Measurements from ENCODE around the gene MYCBP2.
"Not testable (repeated sequence)": the region's sequence is repeated elsewhere in the genome, so short reads cannot be mapped to it uniquely, and the experiment has no call there.

The MYCBP2 gene

GRCh38 chr13:77198995-77199394 is 127.9 kb downstream of the MYCBP2 start:
- not testable (repeated sequence) for DNase-seq

DNA sequence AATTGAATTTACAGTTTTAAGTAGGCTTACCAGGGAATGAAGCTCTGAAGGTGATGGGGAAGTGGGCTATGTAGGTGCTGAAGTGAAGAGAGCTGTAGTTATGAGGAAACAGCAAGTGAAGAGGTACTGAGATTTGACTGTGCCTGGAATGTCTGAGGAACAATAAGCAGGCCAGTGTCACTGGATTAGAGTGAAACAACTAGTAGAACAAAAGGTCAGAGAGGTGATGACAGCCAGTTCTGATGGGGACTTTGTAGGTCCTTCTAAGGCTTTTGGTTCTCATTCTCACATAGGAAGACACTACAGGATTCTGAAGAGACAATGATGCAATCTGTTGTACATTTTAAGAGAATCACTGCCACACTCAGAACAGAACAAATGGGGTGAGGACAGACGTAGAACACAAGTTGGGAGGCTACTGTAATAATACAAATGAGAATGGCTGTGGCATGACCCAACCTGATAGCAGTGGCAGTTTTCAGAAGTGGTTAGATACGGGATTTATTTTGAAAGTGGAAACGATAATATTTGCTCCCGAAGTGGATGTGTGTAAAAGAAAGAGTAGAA is 130.8 kb downstream of the MYCBP2 start:
- no peak for DNase-seq

DNA sequence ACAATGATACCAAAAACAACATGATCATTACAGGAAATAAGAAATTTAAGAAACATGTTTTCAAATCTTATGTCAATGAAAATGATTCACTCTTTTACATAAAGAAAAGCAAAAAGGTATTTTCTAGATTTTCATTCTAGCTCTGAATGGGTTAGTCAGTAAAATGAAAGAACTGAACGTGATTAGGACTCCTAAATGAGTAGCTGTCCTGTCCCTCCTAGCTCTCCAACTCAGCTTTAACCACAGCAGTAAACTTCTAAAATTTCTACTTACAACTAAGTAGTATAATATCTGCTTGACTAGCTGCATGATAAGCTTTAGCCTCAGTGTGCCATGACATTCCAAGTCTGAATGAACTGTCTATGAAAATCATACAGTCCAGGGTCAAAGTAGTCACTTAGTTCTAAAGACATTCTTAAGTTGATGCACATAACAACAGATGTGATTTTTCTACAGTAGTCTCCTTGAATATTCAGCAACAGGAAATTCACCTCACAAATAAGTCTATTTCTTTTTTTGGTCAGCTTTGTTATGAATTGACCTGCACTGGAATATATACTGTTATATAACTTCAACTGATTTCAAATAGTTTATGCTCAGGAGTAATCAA is 136.4 kb downstream of the MYCBP2 start:
- no peak for DNase-seq

- no peak for DNase-seq
Measured at GRCh38 chr13:77185721-77186120, 141.2 kb downstream of the MYCBP2 start.

DNA sequence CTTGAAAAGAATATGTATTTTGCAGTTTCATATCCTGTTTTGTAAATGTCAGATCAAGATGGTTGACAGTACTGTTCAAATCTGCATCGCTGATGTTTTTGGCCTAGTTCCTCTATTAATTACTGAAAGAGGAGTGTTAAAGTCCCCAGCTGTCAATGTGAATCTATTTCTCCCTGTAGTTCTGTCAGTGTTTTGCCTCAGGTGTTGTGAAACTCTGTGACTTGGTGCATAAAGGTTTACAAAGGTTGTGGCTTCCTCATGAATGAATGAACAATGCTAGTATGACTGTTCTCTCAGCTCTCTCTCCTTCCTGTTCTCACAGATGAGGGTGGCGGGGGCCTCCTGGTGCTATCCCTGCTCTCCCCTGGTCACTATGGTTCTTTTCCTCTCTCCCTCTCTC is 142.4 kb downstream of the MYCBP2 start:
- DNase-seq: no peak

DNA sequence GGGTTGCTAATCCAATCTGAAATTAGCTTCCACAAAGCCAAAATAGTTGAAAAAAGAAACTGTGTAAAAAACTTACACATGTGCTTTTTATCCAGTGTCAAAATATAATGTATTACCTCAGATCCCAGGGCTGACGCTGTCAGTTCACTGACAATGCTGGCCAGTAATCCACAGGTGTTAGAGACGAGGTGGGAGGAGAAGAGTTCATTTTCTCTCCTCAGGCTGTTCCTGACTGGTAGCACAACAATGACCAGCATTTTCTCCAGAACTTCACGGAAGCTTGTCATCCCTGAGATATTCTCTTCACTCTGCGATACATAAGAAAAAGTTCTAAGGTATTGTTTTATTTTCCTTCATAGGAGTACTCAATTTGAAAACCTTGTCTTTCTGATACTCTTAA is 146.9 kb downstream of the MYCBP2 start:
- no peak for DNase-seq

GRCh38 chr13:77177646-77178045 is 149.2 kb downstream of the MYCBP2 start:
- no peak for DNase-seq

GRCh38 chr13:77176350-77176749 is 150.5 kb downstream of the MYCBP2 start:
- DNase-seq: no peak

DNA sequence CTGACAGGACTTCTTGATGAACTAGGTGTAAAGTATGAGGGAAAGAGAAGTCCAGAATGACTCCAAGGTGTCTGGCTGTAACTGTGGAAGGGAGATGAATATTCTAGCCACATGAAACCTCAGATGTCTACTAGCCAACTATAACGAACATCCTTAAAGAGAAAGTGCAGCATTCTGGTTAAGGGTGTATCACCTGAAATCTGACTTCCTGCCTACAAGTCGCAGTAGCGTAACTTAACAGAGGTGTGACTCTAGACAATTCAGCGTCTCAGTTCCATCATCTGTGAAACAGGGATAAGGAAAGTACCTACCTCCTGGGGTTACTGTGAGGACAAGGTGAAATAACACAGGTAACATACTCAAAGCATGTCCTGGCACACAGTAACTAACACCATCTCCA is 154.2 kb downstream of the MYCBP2 start:
- no peak for DNase-seq

DNA sequence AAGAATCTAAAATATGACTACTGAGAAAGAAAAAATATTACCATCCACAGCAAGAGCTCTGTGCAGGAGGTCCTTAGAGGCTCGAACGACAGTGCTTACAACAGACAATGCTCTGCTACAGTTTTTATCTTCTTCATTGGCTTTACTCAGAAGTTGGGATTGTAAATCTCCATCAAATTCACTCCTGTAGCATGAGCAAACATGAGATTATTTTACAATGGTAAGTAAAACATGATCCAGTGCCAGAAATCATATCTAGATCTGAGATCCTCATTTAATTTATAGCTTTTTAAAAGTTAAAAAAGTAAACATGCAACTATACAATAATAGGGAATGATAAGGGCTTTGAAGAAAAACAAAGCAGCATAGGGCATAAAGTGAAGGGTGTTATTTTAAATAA is 155.4 kb downstream of the MYCBP2 start:
- DNase-seq: no peak

DNA sequence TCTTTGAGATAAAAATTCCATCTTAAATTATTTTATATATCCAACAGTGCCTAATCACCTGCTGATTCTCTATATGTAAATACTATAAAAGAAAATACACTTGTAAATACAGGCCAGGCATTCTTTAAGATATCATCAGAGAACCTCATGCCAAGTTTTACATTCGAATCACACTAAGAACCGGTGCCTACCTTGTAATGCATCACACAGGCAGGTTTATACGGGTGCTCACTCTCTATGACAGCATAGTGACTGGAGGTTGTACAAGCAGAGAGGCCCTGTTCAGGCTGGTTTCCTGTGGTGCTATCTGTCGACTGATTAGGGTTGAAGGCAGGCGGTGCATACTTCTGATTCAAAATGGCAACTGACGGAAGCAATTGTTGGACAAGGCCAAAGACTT is 158.7 kb downstream of the MYCBP2 start:
- no peak for DNase-seq

DNA sequence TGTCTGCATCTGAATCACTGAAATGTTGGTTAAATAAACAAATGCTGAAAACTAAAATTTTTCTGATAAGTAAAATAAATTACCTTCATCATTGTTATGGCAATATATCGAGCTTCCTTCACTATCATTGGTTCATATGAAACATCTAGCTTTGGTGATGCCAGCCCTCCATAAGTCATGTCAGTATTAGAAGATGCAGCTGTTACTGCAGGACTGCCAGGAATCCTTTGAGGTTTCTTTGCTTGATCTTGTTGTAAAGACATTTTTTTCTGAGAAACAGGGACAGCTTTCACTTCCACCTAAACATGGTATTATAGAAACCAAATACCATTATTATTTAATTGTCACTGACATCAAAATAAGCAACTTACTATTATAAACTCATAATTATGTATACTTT is 176.2 kb downstream of the MYCBP2 start:
- no peak for DNase-seq

DNA sequence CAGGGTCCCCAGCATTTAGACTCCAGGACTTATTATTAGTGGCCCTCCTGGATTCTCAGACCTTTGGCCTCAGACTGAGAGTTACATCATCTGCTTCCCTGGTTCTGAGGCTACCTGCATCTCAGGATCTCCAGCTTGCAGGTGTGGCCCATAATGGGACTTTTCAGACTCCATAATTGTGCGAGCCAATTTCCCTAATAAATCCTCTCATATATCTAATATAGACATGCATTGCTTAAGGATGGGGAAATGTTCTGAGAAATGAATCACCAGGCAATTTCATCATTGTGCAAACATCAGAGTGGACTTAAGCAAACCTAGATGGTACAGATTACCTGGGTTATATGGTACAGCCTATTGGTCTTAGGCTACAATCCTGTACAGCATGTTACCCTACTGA is 183.5 kb downstream of the MYCBP2 start:
- no peak for DNase-seq

DNA sequence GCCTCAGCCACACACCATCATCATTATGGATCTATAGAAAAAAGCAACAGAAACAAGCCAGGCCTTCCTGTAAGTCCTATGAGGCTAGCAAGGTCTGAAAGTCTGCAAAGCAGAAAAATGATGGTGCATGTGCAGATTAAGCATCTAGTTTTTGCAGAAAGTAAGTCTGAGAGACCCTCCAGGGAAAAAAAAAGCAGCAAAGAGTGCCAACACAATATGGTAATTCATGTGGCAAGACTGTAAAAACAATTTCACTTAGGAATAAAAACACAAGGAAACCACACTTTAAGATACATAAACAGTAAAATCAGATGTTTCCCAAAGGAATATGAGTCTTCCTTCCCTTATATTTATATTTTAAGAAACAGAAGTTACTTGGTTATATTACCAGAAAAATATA is 187.6 kb downstream of the MYCBP2 start:
- no peak for DNase-seq

DNA sequence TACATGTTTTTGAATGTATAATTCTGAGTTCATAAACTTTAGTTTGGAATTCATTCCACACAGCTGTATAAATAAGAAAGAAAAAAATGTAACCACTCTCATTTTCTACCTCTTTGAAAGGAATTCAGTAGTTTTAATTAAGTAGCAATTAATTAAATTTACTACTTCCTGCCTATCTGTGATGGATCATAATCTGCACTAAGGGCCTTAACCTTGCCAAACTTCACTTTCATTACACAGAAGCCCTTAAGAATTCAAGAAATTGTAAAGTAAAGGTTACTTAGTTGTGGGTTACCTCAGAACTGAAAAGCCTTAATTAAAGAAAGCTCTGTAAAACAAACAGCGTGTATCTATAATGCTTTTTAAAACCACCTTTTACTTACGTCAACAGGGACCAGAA is 188.1 kb downstream of the MYCBP2 start:
- DNase-seq: no peak

- no peak for DNase-seq
Measured at GRCh38 chr13:77136902-77137420, 189.9 kb downstream of the MYCBP2 start.

DNA sequence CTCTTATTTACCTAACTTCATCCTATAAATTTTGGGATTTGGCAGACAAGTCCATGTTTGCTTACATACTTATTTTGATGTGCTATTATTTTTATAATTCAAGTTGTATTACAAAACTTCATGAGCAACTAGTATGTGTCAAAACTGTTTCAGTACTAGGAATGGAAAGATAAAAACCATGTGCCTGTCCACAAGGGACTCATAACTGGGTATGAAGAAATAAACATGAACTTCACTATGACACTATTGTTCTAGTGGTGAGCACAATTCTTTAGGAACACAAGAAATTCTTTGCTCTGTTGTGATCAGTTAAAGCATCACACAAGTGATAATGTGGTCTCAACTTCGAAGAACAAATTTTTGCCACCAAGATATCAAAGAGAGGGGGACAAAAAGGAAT is 202.5 kb downstream of the MYCBP2 start:
- DNase-seq: no peak

- DNase-seq: no peak
Measured at GRCh38 chr13:77118134-77118533, 208.8 kb downstream of the MYCBP2 start.

DNA sequence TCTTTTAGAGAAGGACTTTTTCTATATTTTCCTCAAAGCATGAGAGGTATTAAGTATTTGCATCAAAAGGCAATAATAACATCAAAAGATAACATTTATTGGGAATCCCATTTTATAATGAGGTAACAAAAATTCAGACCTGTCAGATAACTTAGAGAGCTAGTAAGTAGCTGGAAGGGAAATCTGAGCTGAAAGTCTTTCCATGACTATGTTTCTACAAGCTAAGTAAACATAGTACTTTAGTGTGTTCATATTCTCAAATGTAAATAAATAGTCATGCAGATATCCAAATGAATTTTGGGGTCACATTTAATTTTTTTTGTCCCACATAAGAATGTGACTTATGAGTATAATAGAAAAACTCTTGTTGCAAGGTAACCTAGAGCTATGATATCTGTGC is 212.6 kb downstream of the MYCBP2 start:
- DNase-seq: no peak

- no peak for DNase-seq
Measured at GRCh38 chr13:77113496-77113895, 213.4 kb downstream of the MYCBP2 start.

GRCh38 chr13:77105051-77105450 is 221.8 kb downstream of the MYCBP2 start:
- no peak for DNase-seq

- DNase-seq: no peak
Measured at GRCh38 chr13:77099415-77099814, 227.5 kb downstream of the MYCBP2 start.

GRCh38 chr13:77095288-77095687 is 231.6 kb downstream of the MYCBP2 start:
- DNase-seq: no peak

GRCh38 chr13:77094773-77095172 is 232.1 kb downstream of the MYCBP2 start:
- DNase-seq: no peak

DNA sequence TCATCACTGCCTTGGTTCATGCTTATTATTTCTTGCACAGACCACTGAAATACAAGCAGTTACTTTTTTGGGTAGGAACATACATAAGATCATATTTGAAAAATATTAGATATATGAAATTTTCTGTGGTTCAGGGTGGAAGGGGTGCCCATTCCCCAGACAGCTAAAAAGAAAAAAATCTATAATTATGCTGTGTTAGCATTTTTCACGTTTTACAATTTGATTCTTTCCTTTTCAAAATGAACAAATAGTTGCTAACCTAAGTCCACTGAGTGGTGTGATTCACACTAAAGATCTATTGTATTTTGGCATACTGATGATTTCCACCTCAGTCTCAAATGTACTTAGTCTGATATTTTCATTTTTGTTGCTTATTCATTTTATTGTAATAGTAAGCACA is 233.2 kb downstream of the MYCBP2 start:
- DNase-seq: no peak

Data from SHP77 treated with DMSO at 0.1 percent for 48 hours (cell line).